ENCODE measurements around the gene AK9.
"Not testable (repeated sequence)": the region's sequence is repeated elsewhere in the genome, so short reads cannot be mapped to it uniquely, and the experiment has no call there.

The AK9 gene

DNA sequence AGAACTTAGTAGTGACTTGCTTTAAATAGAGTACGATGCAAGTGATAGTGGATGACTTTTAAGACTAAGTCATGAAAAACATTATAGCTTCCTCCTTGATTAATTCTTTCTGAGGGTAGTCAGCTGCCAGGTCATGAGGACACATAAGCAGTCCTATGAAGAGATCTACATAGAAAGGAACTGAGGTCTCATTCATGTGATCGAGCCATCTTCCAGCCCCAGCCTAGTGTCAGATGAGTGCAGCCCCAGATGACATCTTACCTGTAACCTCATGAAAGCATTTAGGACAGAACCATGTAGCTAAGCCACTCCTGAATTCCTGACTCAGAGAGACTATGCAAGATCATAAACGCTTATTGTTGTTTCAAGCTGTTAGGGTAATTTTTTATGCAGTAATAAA lies 67.7 kb downstream of the AK9 start:
- no peak for DNase-seq

DNA sequence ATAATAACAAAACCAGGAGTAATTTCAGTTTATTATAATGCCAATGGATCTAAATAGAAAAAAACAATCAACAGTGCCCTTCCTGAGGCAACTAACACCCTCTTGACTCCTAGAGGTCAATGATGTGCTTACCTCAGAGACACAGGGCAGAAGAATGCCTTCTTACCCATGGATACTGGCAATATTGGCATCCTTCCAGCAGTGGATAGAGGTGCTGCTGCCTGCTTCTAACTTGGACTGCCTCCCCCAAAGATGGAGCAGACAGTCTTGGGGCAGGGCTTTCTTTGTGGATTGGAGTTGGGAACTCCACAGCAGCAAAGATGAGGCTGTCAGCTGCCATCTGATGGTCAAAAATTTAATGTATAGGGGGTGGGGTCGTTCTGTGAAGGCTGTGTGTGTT lies 78.7 kb downstream of the AK9 start:
- no peak for DNase-seq

DNA sequence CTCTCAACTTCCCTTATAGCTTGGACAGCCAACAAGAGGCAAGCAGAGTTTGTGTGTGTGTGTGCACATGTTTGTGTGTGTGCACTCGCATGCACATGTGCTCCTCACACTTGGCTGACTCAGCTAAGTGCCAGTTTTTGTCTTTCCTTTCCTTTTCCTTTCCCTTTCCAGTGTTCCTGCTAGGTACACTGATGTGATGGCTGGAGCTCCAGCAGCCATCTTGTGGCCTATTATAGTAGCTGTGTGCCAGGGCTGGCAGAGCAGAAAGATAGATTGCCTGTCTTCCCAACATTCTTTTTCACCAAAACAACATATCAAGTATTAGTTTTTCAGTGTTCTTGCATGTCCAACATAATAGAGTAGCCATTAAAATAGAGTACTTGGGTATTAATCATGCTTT lies 79.5 kb downstream of the AK9 start:
- no peak for DNase-seq

DNA sequence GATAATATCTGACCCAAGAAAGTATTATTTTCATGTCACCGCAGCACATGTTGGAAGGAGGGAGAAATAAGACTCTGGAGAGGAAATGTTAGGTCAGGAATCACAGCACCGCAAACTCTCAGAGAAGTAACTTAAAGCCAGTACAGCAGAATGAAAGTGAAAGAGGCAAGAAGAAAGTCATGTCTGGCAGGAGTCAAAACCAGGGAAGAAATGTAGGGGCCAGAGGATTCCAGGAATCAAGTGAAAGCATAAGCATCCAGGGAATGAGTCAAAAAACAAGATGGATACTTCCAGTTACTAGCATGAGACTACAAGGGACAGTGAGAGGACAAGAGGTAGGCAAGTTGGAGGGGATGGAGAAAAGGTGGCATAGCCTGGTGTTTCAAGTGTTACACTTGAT lies 80.4 kb downstream of the AK9 start:
- no peak for DNase-seq

DNA sequence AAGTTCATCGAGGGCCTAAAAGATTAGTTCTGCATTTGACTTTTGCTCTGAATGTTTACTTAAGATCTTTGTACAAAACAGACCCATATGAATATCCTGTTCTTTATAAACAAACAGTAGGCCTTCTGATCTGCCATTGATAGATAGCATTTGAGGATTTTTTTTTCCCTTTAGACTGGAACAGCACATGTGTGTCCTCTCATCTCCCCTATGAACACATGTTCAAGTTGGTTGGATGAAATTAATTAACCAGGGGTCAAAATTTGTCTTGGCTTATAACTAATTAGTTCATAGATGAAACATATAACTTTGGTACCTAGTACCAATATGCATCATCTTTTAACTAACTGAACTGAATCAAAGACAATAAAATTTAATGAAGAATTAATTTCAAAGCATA lies 81.3 kb downstream of the AK9 start:
- DNase-seq, result no peak

GRCh38 chr6:109606359-109606758 lies 84.6 kb downstream of the AK9 start:
- DNase-seq, result no peak

GRCh38 chr6:109595998-109596397 lies 95.0 kb downstream of the AK9 start:
- DNase-seq, result peak; percentile 16

GRCh38 chr6:109580519-109580918 lies 110.5 kb downstream of the AK9 start:
- peak; percentile 46 for DNase-seq

DNA sequence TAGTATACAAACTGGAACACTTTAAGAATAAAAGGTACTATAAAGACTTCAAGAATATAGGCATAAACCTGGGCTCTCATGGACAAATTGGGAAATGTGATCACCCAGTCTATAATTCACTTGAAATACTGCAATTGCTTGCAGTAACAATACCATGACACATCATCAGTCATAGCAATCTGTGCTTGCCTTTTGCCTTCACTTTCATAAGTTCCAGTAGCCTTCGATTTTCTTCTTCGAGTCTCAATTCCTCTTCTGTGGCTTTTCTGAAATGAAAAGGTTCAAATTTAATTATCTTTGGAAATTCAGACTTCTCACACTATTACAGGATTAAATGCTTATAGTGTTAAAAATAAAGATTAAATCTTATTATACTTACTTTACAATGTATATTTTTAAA lies 111.6 kb downstream of the AK9 start:
- no peak for DNase-seq

GRCh38 chr6:109569901-109570300 lies 121.1 kb downstream of the AK9 start:
- not testable (repeated sequence) for DNase-seq

- no peak for DNase-seq
Measured at GRCh38 chr6:109561844-109562243, 129.2 kb downstream of the AK9 start.

DNA sequence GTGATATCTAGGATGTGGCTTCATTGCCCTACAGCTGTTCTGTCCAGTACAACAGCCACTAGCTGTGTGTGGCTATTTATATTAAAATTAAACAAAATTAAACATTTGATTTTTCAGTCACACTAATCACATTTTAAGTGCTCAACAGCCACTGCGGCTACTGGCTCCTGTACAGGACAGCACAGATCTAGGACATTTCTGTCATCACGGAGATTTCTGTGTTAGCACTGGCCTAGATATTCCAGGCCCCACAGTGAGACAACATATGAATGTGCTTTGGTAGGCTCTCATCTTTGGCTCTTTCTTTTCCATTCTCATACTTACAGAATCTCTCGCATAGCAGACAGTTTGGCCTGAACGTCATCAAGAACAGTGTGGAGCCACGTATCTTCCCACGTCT lies 159.6 kb downstream of the AK9 start:
- no peak for DNase-seq

DNA sequence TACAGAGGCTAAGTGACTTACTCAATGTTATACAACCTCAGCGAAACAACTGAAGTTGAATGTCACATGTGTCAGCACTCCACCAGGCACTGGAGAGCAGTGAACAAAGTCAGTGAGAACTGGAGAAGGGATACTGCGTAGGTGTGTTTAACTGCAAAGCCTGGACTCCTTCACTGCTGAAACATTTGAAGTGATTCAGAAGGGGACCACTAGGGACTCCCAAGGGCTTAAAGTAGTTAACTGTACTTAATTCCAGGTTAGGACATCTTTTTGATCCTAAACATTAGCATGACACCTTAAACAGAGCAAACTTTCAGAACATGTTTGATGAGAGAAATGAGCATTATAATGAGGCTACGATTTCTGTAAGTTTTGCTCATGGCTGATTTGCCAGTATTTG lies 163.0 kb downstream of the AK9 start:
- no peak for DNase-seq

DNA sequence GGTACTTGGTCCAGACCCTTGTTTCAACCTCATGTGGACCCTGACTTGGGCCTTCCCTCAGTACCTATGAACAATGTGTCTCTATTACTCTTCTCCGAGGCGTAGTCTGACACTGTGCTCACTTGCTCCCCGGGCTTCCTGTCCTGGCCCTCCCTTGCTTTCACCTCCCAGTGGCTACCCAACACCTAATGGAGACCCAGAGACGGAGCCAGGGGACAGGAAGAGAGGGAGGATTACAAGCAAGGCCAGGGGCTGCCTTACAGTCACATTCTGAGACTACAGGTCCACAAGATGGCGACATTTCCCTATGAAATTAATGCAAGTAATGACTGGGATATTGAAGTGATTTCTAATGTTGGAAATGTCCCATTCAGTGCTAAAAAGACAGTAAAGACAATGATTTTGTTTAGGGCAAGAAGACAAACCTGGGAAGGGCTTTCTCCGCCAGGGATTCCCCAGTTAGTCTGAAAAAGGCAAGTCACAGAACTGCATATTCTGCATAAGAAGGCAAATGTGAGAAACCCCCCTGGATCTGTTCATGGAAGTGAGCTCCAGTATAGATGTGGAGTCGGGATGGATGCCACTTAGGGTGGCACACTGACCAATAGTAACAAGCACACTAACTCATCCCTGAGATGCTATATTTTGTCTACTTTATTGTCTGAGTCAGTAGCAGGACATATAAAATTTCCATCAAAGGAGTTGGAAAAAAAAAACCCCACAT lies 163.9 kb downstream of the AK9 start:
- peak; percentile 71 for DNase-seq

DNA sequence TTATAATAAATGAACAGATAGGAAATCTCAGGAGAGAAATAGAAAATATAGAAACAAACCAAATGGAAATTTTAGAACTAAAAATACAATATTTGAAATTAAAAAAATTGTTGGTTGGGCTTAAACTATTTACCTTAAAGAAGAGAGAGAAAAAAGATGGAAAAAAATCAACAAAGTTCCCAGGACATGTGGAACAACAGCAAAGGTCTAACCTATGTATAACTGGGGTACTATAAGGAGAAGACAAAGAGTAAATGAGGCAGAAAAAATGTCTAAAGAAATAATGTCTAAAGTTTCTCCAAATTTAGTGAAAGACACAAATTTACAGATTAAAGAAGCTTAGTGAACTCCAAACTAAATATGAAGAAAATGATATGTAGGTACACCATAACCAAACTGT lies 166.9 kb downstream of the AK9 start:
- DNase-seq, result no peak

- peak; percentile 33 for DNase-seq
Measured at GRCh38 chr6:109523478-109523877, 167.5 kb downstream of the AK9 start.

DNA sequence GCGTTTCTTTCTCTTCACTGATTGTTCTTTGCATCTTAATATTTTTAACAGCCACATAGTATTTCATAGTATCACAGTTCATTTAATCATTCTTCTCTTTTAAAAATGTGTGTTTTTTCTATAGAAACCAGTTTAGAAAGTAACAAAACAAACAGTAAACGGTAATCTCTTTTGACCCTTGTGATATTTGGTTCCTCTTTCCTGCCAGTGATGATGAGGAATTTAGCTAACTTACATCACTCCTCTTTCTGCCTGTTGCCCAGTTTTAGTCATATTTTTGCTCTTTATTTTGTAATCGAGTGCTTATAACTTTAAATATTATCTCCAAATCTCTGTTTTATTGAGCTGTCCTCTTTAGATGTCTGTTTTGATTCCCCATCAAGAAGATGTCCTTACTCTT lies 169.9 kb downstream of the AK9 start:
- no peak for DNase-seq

GRCh38 chr6:109519647-109520046 lies 171.4 kb downstream of the AK9 start:
- not testable (repeated sequence) for DNase-seq

DNA sequence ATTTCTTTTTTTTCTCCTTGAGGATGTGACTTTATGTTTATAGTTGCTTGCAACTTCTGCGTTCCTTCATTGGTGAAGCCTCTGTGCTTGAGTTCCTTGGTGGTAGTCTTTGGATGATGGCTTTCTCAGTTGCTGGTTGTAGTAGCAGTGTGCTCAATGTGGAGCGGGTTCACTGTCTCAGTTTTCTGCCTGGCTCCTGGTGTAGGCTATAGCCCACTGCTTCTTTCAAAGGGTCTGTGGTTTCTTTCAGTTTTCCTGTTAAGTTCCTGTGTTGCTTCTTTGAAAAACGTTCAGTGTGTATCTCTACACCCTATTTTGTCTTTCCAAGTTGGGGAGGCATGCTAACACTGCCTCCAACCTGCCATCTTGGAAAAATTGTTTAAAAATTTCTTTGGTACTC lies 174.1 kb downstream of the AK9 start:
- DNase-seq, result no peak

DNA sequence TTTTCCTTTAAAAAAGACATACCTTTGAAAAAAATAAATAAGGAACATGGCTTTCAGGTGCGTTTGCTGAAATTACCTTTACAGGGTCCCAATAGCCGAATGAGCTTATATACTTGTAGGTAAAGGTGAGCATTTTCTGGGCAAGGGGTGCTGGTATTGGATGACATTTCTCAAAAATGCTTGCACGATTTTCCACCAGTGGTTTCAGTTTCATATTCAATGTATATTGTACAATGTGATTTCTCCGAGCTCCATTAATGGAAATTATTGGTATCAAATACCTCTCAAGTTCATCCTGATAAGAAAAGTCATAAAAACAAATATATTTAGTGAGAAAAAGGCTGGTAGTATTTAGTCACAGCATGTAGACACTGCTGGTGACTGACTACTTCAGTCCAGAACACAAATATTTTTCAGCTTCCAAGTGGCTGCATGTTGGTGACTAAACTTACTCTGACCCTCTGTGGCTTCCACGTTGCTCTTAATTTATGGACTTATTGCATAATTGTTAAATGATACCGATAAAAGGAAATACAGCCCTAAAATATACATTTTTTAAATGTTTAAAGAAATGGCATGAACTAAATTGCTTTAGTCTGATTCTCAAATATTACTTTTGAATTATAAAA lies 175.1 kb downstream of the AK9 start:
- DNase-seq, result no peak

DNA sequence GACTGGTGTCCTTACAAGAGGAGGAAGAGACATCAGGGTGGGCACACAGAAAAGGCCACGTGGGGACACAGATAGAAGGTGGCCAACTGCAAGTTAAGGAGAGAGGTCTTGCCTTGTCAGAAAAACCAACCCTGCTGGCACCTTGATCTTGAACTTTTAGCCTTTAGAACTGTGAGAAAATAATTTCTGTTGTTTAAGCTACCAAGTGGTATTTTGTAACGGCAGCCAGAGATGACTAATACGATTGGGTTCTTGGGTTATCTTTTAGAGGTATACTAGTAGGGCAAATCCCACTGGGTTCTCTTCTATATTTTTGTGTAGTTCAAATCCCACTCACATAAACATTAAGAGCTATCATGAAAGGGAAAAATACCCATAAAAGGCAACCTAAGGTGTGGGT lies 176.1 kb downstream of the AK9 start:
- no peak for DNase-seq

GRCh38 chr6:109513571-109514071 lies 177.4 kb downstream of the AK9 start:
- peak; percentile 57 for DNase-seq

GRCh38 chr6:109512271-109512817 lies 178.7 kb downstream of the AK9 start:
- no peak for DNase-seq

GRCh38 chr6:109511832-109512231 lies 179.2 kb downstream of the AK9 start:
- no peak for DNase-seq

Measured in fibroblast of skin of back (primary cell).